ENCODE measurements around the gene FRAS1. TPM values are rescaled to one million over a fixed set of nuclear protein-coding genes. Genes with fewer than 3 reads are reported as not detected.
"Not testable (repeated sequence)": the region's sequence is repeated elsewhere in the genome, so short reads cannot be mapped to it uniquely, and the experiment has no call there.

Gene FRAS1
- total RNA-seq, 2 donors from 2014 or later, result 0.17 TPM; not detected in 1

- H3K9me3 Mint-ChIP-seq, result no peaks in the 10 kb centered on the region
Measured at GRCh38 chr4:78311306-78311705, 254.2 kb downstream of the FRAS1 start.

GRCh38 chr4:78312989-78313753 lies 256.0 kb downstream of the FRAS1 start:
- Mint-ChIP-seq H3K27ac (no peak overlapping the region), H3K4me3 (no peak overlapping the region), H3K4me1 (ENCODE audit: low read depth in 2 of 2) (no peaks in the 10 kb centered on the region), H3K9me3 (no peaks in the 10 kb centered on the region), H3K36me3 (no peaks in the 10 kb centered on the region), H3K27me3 (peaks cover 8 to 28% of the 10 kb centered on the region in 2 donors)
- no peak for ATAC-seq
- DNase-seq (ENCODE audit: low spot score), result no peak

More at GRCh38 chr4:78311306-78311705, 254.2 kb downstream of the FRAS1 start:
- H3K36me3 Mint-ChIP-seq, result no peaks in the 10 kb centered on the region
- peaks cover 6 to 24% of the 10 kb centered on the region in 2 donors for H3K27me3 Mint-ChIP-seq
- no peak overlapping the region for H3K4me3 Mint-ChIP-seq
- no peak for DNase-seq (ENCODE audit: low spot score)
- ATAC-seq, result no peak
- no peak overlapping the region for H3K27ac Mint-ChIP-seq
- H3K4me1 Mint-ChIP-seq (ENCODE audit: low read depth in 2 of 2), result no peaks in the 10 kb centered on the region

- ATAC-seq (no peak), DNase-seq (ENCODE audit: low spot score) (no peak)
- H3K27me3 Mint-ChIP-seq, result peaks cover 12 to 33% of the 10 kb centered on the region in 2 donors
- H3K4me3 Mint-ChIP-seq, result no peak overlapping the region
- H3K9me3 Mint-ChIP-seq, result no peaks in the 10 kb centered on the region
- H3K27ac Mint-ChIP-seq, result no peak overlapping the region
- no peaks in the 10 kb centered on the region for H3K4me1 Mint-ChIP-seq (ENCODE audit: low read depth in 2 of 2)
- H3K36me3 Mint-ChIP-seq, result no peaks in the 10 kb centered on the region
Measured at GRCh38 chr4:78313754-78314120, 256.6 kb downstream of the FRAS1 start.

- H3K4me1 Mint-ChIP-seq (ENCODE audit: low read depth in 2 of 2), result peaks cover 4 to 6% of the 10 kb centered on the region in 2 donors
- ATAC-seq (no peak), DNase-seq (ENCODE audit: low spot score) (no peak)
- H3K27ac Mint-ChIP-seq, result no peak overlapping the region
- no peaks in the 10 kb centered on the region for H3K36me3 Mint-ChIP-seq
- H3K9me3 Mint-ChIP-seq, result no peaks in the 10 kb centered on the region
- peaks cover 21 to 41% of the 10 kb centered on the region in 2 donors for H3K27me3 Mint-ChIP-seq
- no peak overlapping the region for H3K4me3 Mint-ChIP-seq
Measured at GRCh38 chr4:78318126-78318525, 261.0 kb downstream of the FRAS1 start.

GRCh38 chr4:78320349-78320935 lies 263.3 kb downstream of the FRAS1 start:
- no peak overlapping the region for H3K27ac Mint-ChIP-seq

GRCh38 chr4:78322032-78322431 lies 264.9 kb downstream of the FRAS1 start:
- Mint-ChIP-seq H3K27ac (no peak overlapping the region), H3K4me3 (no peak overlapping the region), H3K36me3 (no peaks in the 10 kb centered on the region), H3K27me3 (peaks cover 25 to 38% of the 10 kb centered on the region in 2 donors), H3K4me1 (ENCODE audit: low read depth in 2 of 2) (peaks cover 4 to 6% of the 10 kb centered on the region in 2 donors), H3K9me3 (no peaks in the 10 kb centered on the region)
- DNase-seq (ENCODE audit: low spot score), result no peak
- ATAC-seq, result no peak

More at GRCh38 chr4:78320349-78320935, 263.3 kb downstream of the FRAS1 start:
- ATAC-seq (no peak), DNase-seq (ENCODE audit: low spot score) (no peak)
- H3K4me1 Mint-ChIP-seq (ENCODE audit: low read depth in 2 of 2), result peaks cover 4 to 6% of the 10 kb centered on the region in 2 donors
- H3K36me3 Mint-ChIP-seq, result no peaks in the 10 kb centered on the region
- no peaks in the 10 kb centered on the region for H3K9me3 Mint-ChIP-seq
- H3K4me3 Mint-ChIP-seq, result no peak overlapping the region
- peaks cover 21 to 32% of the 10 kb centered on the region in 2 donors for H3K27me3 Mint-ChIP-seq

- Mint-ChIP-seq H3K27me3 (peaks cover 24 to 36% of the 10 kb centered on the region in 2 donors), H3K27ac (no peak overlapping the region), H3K4me1 (ENCODE audit: low read depth in 2 of 2) (peaks cover 4 to 6% of the 10 kb centered on the region in 2 donors), H3K9me3 (no peaks in the 10 kb centered on the region), H3K4me3 (no peak overlapping the region), H3K36me3 (no peaks in the 10 kb centered on the region)
- ATAC-seq (no peak), DNase-seq (ENCODE audit: low spot score) (no peak)
Measured at GRCh38 chr4:78323439-78323838, 266.3 kb downstream of the FRAS1 start.

- Mint-ChIP-seq H3K27ac (no peak overlapping the region), H3K4me1 (ENCODE audit: low read depth in 2 of 2) (peaks cover 4 to 6% of the 10 kb centered on the region in 2 donors), H3K36me3 (no peaks in the 10 kb centered on the region), H3K4me3 (no peak overlapping the region), H3K9me3 (no peaks in the 10 kb centered on the region), H3K27me3 (peaks cover 18 to 30% of the 10 kb centered on the region in 2 donors)
- DNase-seq (ENCODE audit: low spot score), result no peak
- no peak for ATAC-seq
Measured at GRCh38 chr4:78324625-78325024, 267.5 kb downstream of the FRAS1 start.

GRCh38 chr4:78325271-78326157 lies 268.4 kb downstream of the FRAS1 start:
- Mint-ChIP-seq H3K4me3 (no peak overlapping the region), H3K9me3 (no peaks in the 10 kb centered on the region), H3K36me3 (no peaks in the 10 kb centered on the region), H3K27me3 (peaks cover 15 to 28% of the 10 kb centered on the region in 2 donors), H3K27ac (no peak overlapping the region), H3K4me1 (ENCODE audit: low read depth in 2 of 2) (peaks cover 2 to 3% of the 10 kb centered on the region in 2 donors)
- DNase-seq (ENCODE audit: low spot score), result no peak
- ATAC-seq, result no peak

GRCh38 chr4:78328591-78328990 lies 271.5 kb downstream of the FRAS1 start:
- H3K9me3 Mint-ChIP-seq; H3K4me3 Mint-ChIP-seq; H3K36me3 Mint-ChIP-seq; ATAC-seq; DNase-seq (ENCODE audit: low spot score); H3K4me1 Mint-ChIP-seq (ENCODE audit: low read depth in 2 of 2); H3K27ac Mint-ChIP-seq: not testable (repeated sequence)
- H3K27me3 Mint-ChIP-seq, result peaks cover 14 to 24% of the 10 kb centered on the region in 2 donors

GRCh38 chr4:78331186-78331585 lies 274.1 kb downstream of the FRAS1 start:
- Mint-ChIP-seq H3K4me3 (no peak overlapping the region), H3K27me3 (peaks cover 9 to 14% of the 10 kb centered on the region in 2 donors), H3K27ac (no peak overlapping the region), H3K9me3 (peaks cover 3% of the 10 kb centered on the region), H3K36me3 (no peaks in the 10 kb centered on the region), H3K4me1 (ENCODE audit: low read depth in 2 of 2) (no peaks in the 10 kb centered on the region)
- DNase-seq (ENCODE audit: low spot score) (no peak), ATAC-seq (no peak)

- DNase-seq (ENCODE audit: low spot score), result no peak
- H3K27me3 Mint-ChIP-seq, result peaks cover 7 to 8% of the 10 kb centered on the region in 2 donors
- no peak overlapping the region for H3K27ac Mint-ChIP-seq
Measured at GRCh38 chr4:78331965-78332364, 274.8 kb downstream of the FRAS1 start.

GRCh38 chr4:78332976-78333375 lies 275.9 kb downstream of the FRAS1 start:
- no peak overlapping the region for H3K27ac Mint-ChIP-seq
- no peaks in the 10 kb centered on the region for H3K4me1 Mint-ChIP-seq (ENCODE audit: low read depth in 2 of 2)
- DNase-seq (ENCODE audit: low spot score) (no peak), ATAC-seq (no peak)
- peaks cover 3% of the 10 kb centered on the region for H3K9me3 Mint-ChIP-seq
- H3K27me3 Mint-ChIP-seq, result peaks cover 8 to 14% of the 10 kb centered on the region in 2 donors
- H3K36me3 Mint-ChIP-seq, result no peaks in the 10 kb centered on the region
- no peak overlapping the region for H3K4me3 Mint-ChIP-seq

More at GRCh38 chr4:78331965-78332364, 274.8 kb downstream of the FRAS1 start:
- Mint-ChIP-seq H3K4me1 (ENCODE audit: low read depth in 2 of 2) (no peaks in the 10 kb centered on the region), H3K9me3 (peaks cover 3% of the 10 kb centered on the region), H3K36me3 (no peaks in the 10 kb centered on the region), H3K4me3 (no peak overlapping the region)
- no peak for ATAC-seq
